Activated T-helper 17 cell treated with anti-CD3 and anti-CD28 coated beads, Interleukin-2, amount 50 U/mL, for 72 hours (primary cell): ENCODE measurements around the gene CNTN4. TPM values are rescaled to one million over a fixed set of nuclear protein-coding genes. Genes with fewer than 3 reads are reported as not detected.

Experiments used
- ATAC-seq: fragments of 150-1000 bp; cut with Tn5 transposase; replicated peaks from 2 replicates; pipeline ENCODE4 v1.10.0; 2021; ENCODE audit warnings: mild to moderate bottlenecking, moderate library complexity
- H3K27ac Mint-ChIP-seq: one replicate; pipeline ENCODE4 v1.8.0; 2022; ENCODE audit warnings: mixed read lengths
- H3K27me3 Mint-ChIP-seq: one replicate; pipeline ENCODE4 v1.8.0; 2022; ENCODE audit warnings: mixed read lengths
- H3K36me3 Mint-ChIP-seq: one replicate; pipeline ENCODE4 v1.8.0; 2022; ENCODE audit warnings: low read depth, mild to moderate bottlenecking, mixed read lengths
- H3K4me1 Mint-ChIP-seq: one replicate; pipeline ENCODE4 v1.8.0; 2022; ENCODE audit warnings: mixed read lengths
- H3K4me3 Mint-ChIP-seq: one replicate; pipeline ENCODE4 v1.8.0; 2022; ENCODE audit warnings: mild to moderate bottlenecking, mixed read lengths
- H3K9me3 Mint-ChIP-seq: one replicate; pipeline ENCODE4 v1.8.0; 2022; ENCODE audit warnings: mixed read lengths
- total RNA-seq, 2 donors: library from RNA; stranded (reverse); gene quantifications; one replicate each; pipeline ENCODE4 v1.2.3, GENCODE V29; 2022

The CNTN4 gene
- total RNA-seq, 2 donors from 2014 or later, result not detected

GRCh38 chr3:2360815-2361214 lies 262.1 kb downstream of the CNTN4 start:
- no peak overlapping the region for H3K27ac Mint-ChIP-seq
- H3K4me3 Mint-ChIP-seq, result no peak overlapping the region
- peaks cover under 1% of the 10 kb centered on the region for H3K4me1 Mint-ChIP-seq
- no peaks in the 10 kb centered on the region for H3K36me3 Mint-ChIP-seq
- no peaks in the 10 kb centered on the region for H3K27me3 Mint-ChIP-seq
- no peaks in the 10 kb centered on the region for H3K9me3 Mint-ChIP-seq
- no peak for ATAC-seq

GRCh38 chr3:2362122-2362521 lies 263.5 kb downstream of the CNTN4 start:
- Mint-ChIP-seq H3K4me1 (no peaks in the 10 kb centered on the region), H3K27me3 (no peaks in the 10 kb centered on the region), H3K27ac (no peak overlapping the region), H3K36me3 (no peaks in the 10 kb centered on the region), H3K9me3 (no peaks in the 10 kb centered on the region), H3K4me3 (no peak overlapping the region)
- no peak for ATAC-seq

DNA sequence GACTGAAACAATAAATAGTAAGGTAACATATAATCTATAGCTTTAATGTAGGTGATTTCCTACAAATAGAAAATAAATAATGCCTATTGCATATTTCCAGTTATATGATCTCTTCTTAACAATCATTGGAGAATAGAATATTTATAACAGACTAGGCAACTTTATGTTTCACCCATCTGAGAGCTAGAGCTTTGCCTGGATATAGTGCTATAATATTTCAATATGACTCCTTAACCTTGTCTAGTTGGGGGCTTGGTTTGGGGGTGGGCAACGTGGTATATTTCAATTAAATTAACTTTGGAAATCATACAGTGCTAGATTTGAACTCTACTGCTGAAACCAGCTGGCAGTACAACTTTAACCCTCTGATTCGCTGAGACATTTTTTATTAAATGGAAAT lies 265.2 kb downstream of the CNTN4 start:
- Mint-ChIP-seq H3K27ac (no peak overlapping the region), H3K27me3 (no peaks in the 10 kb centered on the region), H3K4me3 (no peak overlapping the region), H3K9me3 (no peaks in the 10 kb centered on the region), H3K36me3 (no peaks in the 10 kb centered on the region), H3K4me1 (no peaks in the 10 kb centered on the region)
- no peak for ATAC-seq

DNA sequence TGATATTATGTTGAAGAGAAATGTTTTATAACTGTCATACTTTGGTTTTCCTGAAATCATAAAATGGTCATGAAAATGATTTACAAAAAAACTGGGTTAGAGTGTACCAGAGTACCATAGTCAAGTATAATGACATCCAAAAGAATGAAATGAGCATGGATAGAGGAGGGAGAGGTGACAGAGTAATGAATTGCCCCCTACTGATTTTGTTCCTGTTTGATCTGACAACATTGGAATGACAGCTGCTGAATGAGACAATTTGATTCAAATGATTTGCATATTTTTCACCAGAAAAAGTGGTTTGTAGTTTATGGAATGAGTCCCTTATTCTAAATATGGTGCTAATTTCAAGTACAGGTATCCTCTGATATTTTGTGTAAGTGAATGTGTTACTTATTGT lies 271.7 kb downstream of the CNTN4 start:
- H3K27me3 Mint-ChIP-seq, result peaks cover 4% of the 10 kb centered on the region
- H3K27ac Mint-ChIP-seq, result no peak overlapping the region
- no peaks in the 10 kb centered on the region for H3K4me1 Mint-ChIP-seq
- no peaks in the 10 kb centered on the region for H3K36me3 Mint-ChIP-seq
- no peak for ATAC-seq
- no peaks in the 10 kb centered on the region for H3K9me3 Mint-ChIP-seq
- H3K4me3 Mint-ChIP-seq, result no peak overlapping the region

DNA sequence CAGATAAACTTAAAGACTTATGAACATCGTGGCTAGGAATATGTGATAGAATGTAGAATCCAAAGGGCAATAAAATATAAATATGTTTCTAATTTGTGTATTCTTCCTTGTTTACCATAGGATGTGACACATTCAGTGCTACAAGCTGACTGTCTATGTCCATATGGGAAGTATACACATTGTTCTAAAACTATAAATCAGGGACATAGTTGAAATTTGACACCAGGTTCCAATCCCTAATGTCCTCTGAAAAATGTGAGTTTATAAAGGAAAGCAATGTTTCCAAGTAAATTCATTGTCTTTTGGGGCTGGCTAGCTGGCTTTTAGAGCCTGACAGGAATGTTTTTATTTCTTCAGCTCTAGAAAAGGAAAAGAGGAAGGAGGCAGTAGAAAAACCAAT lies 273.6 kb downstream of the CNTN4 start:
- Mint-ChIP-seq H3K27me3 (peaks cover 4% of the 10 kb centered on the region), H3K36me3 (no peaks in the 10 kb centered on the region), H3K4me3 (no peak overlapping the region), H3K9me3 (no peaks in the 10 kb centered on the region), H3K27ac (no peak overlapping the region), H3K4me1 (no peaks in the 10 kb centered on the region)
- ATAC-seq, result no peak

DNA sequence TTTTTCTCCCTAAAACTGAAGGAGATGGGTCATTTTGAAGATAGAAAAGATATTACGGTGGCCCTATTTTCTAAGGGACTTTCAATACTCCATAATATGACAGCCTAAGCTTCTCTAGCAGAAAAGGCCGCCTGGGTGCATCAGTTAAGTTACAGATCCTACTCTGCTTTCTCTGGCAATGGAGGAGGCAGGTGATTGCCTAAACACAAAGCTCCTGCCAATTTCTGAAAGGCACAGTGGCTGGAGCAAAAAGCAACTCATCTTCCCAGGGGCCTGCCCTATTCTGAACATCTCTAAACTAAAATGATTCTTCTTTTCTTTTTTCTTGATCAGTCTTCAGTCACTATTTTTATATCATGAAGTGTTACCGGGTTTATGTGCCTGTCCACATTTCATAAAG lies 276.7 kb downstream of the CNTN4 start:
- H3K27ac Mint-ChIP-seq, result no peak overlapping the region
- H3K4me3 Mint-ChIP-seq, result no peak overlapping the region
- no peaks in the 10 kb centered on the region for H3K36me3 Mint-ChIP-seq
- no peak for ATAC-seq
- H3K9me3 Mint-ChIP-seq, result no peaks in the 10 kb centered on the region
- H3K4me1 Mint-ChIP-seq, result no peaks in the 10 kb centered on the region
- peaks cover 4% of the 10 kb centered on the region for H3K27me3 Mint-ChIP-seq

GRCh38 chr3:2377281-2377680 lies 278.6 kb downstream of the CNTN4 start:
- Mint-ChIP-seq H3K4me3 (no peak overlapping the region), H3K36me3 (no peaks in the 10 kb centered on the region), H3K27me3 (no peaks in the 10 kb centered on the region), H3K4me1 (no peaks in the 10 kb centered on the region), H3K27ac (no peak overlapping the region), H3K9me3 (no peaks in the 10 kb centered on the region)
- no peak for ATAC-seq

- H3K27me3 Mint-ChIP-seq, result no peaks in the 10 kb centered on the region
- H3K9me3 Mint-ChIP-seq, result no peaks in the 10 kb centered on the region
- no peak overlapping the region for H3K4me3 Mint-ChIP-seq
- ATAC-seq, result no peak
- H3K27ac Mint-ChIP-seq, result no peak overlapping the region
- no peaks in the 10 kb centered on the region for H3K4me1 Mint-ChIP-seq
- no peaks in the 10 kb centered on the region for H3K36me3 Mint-ChIP-seq
Observed at GRCh38 chr3:2390926-2391532, 292.4 kb downstream of the CNTN4 start.

DNA sequence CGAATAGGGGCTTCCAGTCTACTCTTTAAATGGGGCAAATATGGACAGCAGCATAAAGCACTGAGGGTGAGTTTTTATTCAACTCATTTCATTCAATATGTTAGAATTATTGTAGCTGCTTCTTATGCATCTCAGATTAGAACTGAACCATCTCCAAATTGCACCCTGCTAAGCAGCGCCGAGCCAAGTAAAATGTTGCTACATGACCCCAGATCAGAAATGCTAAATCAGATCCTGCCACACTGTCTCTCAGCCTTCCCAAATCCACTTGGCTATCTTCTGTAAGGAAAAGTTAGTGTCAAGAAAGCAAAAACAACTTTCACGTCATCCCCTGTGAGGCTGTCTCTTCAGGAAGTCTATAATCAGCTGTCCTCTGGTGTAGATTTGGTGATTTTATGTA lies 293.2 kb downstream of the CNTN4 start:
- Mint-ChIP-seq H3K4me3 (no peak overlapping the region), H3K27ac (no peak overlapping the region), H3K27me3 (no peaks in the 10 kb centered on the region), H3K36me3 (no peaks in the 10 kb centered on the region), H3K4me1 (no peaks in the 10 kb centered on the region), H3K9me3 (no peaks in the 10 kb centered on the region)
- no peak for ATAC-seq

DNA sequence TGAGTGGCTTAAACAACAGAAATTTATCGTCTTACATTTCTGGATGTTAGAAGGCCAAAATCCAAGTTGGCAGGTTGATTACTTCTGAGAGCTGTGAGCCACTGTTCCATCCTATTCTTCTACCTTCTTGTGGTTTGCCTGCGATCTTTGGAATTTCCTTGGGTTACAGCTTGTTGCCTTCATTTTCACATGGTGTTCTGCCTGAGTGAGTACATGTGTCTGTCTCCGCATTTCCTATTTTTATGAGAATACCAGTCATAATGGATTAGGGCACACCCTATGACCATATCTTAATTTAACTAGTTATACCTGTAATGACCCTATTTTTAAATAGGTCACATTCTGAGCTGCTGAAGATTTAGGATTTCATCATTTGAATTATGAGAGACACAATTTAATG lies 294.3 kb downstream of the CNTN4 start:
- no peak for ATAC-seq
- H3K27ac Mint-ChIP-seq, result no peak overlapping the region
- no peaks in the 10 kb centered on the region for H3K4me1 Mint-ChIP-seq

GRCh38 chr3:2415083-2415482 lies 316.4 kb downstream of the CNTN4 start:
- ATAC-seq, result no peak
- H3K27ac Mint-ChIP-seq, result no peak overlapping the region
- H3K9me3 Mint-ChIP-seq, result no peaks in the 10 kb centered on the region
- H3K36me3 Mint-ChIP-seq, result no peaks in the 10 kb centered on the region
- no peak overlapping the region for H3K4me3 Mint-ChIP-seq
- H3K27me3 Mint-ChIP-seq, result no peaks in the 10 kb centered on the region
- H3K4me1 Mint-ChIP-seq, result no peaks in the 10 kb centered on the region

More for the DNA sequence above, 294.3 kb downstream of the CNTN4 start:
- H3K27me3 Mint-ChIP-seq, result no peaks in the 10 kb centered on the region
- no peaks in the 10 kb centered on the region for H3K9me3 Mint-ChIP-seq
- H3K4me3 Mint-ChIP-seq, result no peak overlapping the region
- no peaks in the 10 kb centered on the region for H3K36me3 Mint-ChIP-seq

DNA sequence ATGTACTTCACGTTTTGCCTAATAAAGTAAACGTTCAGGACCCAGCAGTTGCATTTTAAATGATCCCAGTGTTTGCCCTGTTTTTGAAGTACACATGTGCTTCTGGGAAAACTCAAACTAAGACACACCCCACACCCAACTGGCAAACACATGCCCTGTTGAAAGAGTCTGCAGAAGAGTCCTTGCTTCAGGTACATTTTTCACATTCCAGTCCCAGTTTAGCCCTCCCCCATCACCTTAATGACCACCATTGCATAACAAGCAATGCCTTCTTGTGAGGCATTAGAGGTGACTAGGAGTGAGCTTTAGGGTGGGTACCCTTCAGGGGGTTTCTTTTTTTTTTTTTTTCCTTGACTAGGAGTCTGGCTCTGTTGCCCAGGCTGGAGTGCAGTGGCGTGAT lies 322.3 kb downstream of the CNTN4 start:
- H3K27ac Mint-ChIP-seq, result no peak overlapping the region
- H3K9me3 Mint-ChIP-seq, result peaks cover 5% of the 10 kb centered on the region
- H3K4me3 Mint-ChIP-seq, result no peak overlapping the region
- no peaks in the 10 kb centered on the region for H3K4me1 Mint-ChIP-seq
- no peaks in the 10 kb centered on the region for H3K27me3 Mint-ChIP-seq
- no peak for ATAC-seq
- H3K36me3 Mint-ChIP-seq, result no peaks in the 10 kb centered on the region

DNA sequence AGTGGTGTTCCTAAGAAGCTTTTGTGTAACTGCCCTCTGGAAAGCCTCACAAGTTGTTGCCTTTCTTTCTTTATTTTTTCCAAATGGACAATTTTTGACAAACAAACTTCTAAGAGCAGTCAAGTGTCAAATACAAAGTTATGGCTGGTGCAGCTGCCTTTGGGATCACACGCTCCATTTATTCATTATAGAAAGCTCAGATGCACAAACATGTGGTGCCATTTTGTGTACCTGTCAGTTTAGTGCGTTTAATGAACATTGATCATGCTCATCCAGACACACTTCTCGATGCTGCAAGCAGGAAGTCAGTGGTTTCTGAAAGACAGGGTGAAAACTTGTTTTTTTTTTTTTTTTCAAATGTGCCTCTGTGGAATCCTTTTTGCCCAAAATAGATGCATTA lies 324.5 kb downstream of the CNTN4 start:
- Mint-ChIP-seq H3K9me3 (peaks cover 5% of the 10 kb centered on the region), H3K27ac (no peak overlapping the region)

DNA sequence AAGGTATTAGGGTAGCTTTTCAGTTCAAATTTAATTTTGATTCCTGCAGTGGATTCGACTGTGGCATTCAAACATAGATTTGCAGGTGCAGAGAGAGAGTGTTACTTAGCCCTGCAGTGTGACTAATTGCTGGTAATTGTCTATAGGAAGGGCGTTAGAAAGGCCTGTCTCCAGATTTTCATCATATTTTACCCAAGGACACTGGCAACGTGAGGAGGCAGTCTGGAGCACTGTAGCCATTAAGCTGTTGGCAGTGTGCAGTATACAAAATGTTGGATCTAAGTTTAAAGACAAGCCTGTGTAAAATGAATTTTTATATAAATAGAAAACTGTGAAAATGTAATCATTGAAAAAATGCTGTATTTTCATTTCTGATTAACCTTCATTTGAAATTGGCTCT lies 342.9 kb downstream of the CNTN4 start:
- no peak overlapping the region for H3K27ac Mint-ChIP-seq
- no peak for ATAC-seq
- H3K9me3 Mint-ChIP-seq, result no peaks in the 10 kb centered on the region
- peaks cover 3% of the 10 kb centered on the region for H3K4me1 Mint-ChIP-seq
- no peaks in the 10 kb centered on the region for H3K36me3 Mint-ChIP-seq
- no peak overlapping the region for H3K4me3 Mint-ChIP-seq
- H3K27me3 Mint-ChIP-seq, result peaks cover 8% of the 10 kb centered on the region

More for the DNA sequence above, 324.5 kb downstream of the CNTN4 start:
- Mint-ChIP-seq H3K36me3 (no peaks in the 10 kb centered on the region), H3K27me3 (no peaks in the 10 kb centered on the region), H3K4me1 (no peaks in the 10 kb centered on the region), H3K4me3 (no peak overlapping the region)
- ATAC-seq, result no peak

GRCh38 chr3:2446146-2446545 lies 347.5 kb downstream of the CNTN4 start:
- H3K36me3 Mint-ChIP-seq, result no peaks in the 10 kb centered on the region
- peaks cover 15% of the 10 kb centered on the region for H3K27me3 Mint-ChIP-seq
- no peak for ATAC-seq
- no peak overlapping the region for H3K27ac Mint-ChIP-seq
- H3K4me1 Mint-ChIP-seq, result no peaks in the 10 kb centered on the region
- H3K9me3 Mint-ChIP-seq, result no peaks in the 10 kb centered on the region
- H3K4me3 Mint-ChIP-seq, result no peak overlapping the region

GRCh38 chr3:2452249-2452648 lies 353.6 kb downstream of the CNTN4 start:
- no peak for ATAC-seq
- H3K36me3 Mint-ChIP-seq, result no peaks in the 10 kb centered on the region
- H3K4me3 Mint-ChIP-seq, result no peak overlapping the region
- no peaks in the 10 kb centered on the region for H3K4me1 Mint-ChIP-seq
- H3K9me3 Mint-ChIP-seq, result no peaks in the 10 kb centered on the region
- peaks cover 11% of the 10 kb centered on the region for H3K27me3 Mint-ChIP-seq
- H3K27ac Mint-ChIP-seq, result no peak overlapping the region
